Panc1 (cell line): ENCODE results near the gene MYRF. TPM values are rescaled to one million over a fixed set of nuclear protein-coding genes. Genes with fewer than 3 reads are reported as not detected.

ENCODE experiments used
- ATAC-seq: fragments of 200-7000 bp; cut with Tn5 transposase; 2 replicates; pipeline ENCODE4 v1.9.1; 2020; ENCODE audit warnings: mild to moderate bottlenecking, moderate library complexity
- BruUV-seq: library from RNA; stranded (reverse); fragments of 400-500 nt; replicated peaks from 2 replicates; lab custom pipeline; 2021; lab: Mats Ljungman, UMichigan
- CTCF ChIA-PET: fragments of 300-600 bp; sonication (Branson Sonifier 250); formaldehyde crosslinking; loops from one replicate; lab custom pipeline; 2022; ENCODE audit warnings: antibody characterized with exemption; lab: Charles Lee
- POLR2A ChIA-PET: fragments of 300-600 bp; sonication (Branson Sonifier 250); formaldehyde crosslinking; loops from one replicate; lab custom pipeline; 2022; ENCODE audit warnings: antibody characterized with exemption; lab: Charles Lee
- DNase-seq: peaks from one replicate; pipeline ENCODE4 v3.0.0-alpha.2; 2010; ENCODE audit warnings: low read depth, low spot score
- H3K27ac ChIP-seq: 2 replicates; pipeline ENCODE4 v1.5.1; 2011; ENCODE audit warnings: mild to moderate bottlenecking, low read length, inconsistent platforms
- H3K27me3 ChIP-seq: fragments of 200-500 bp; sonication (Bioruptor generic); 2 replicates; pipeline ENCODE4 v1.6.0; 2014; ENCODE audit warnings: low read length, inconsistent platforms; ENCODE audit not compliant: control insufficient read depth, insufficient read depth
- H3K36me3 ChIP-seq: fragments of 200-500 bp; sonication (Bioruptor generic); 2 replicates; pipeline ENCODE4 v1.5.1; 2014; ENCODE audit warnings: inconsistent platforms, mild to moderate bottlenecking, low read length, moderate library complexity; ENCODE audit not compliant: control insufficient read depth, insufficient read depth
- H3K4me1 ChIP-seq: 2 replicates; pipeline ENCODE4 v1.5.1; 2011; ENCODE audit warnings: inconsistent platforms, mild to moderate bottlenecking, low read length, moderate library complexity; ENCODE audit not compliant: control insufficient read depth, insufficient read depth
- H3K4me3 ChIP-seq, 2 experiments: 2 replicates each; pipeline ENCODE4 v1.5.1; 2011 to 2012; ENCODE audit warnings: low read depth in 2 of 2, low read length in 2 of 2, mild to moderate bottlenecking in 2 of 2, inconsistent platforms in 1 of 2, moderate library complexity in 1 of 2
- H3K9me3 ChIP-seq: fragments of 200-500 bp; sonication (Bioruptor generic); 2 replicates; pipeline ENCODE4 v1.5.1; 2014; ENCODE audit warnings: low read depth, mild to moderate bottlenecking, inconsistent platforms, low read length, moderate library complexity; ENCODE audit not compliant: control insufficient read depth, insufficient read depth
- CTCF ChIP-seq: fragments of 450-650 bp; IDR thresholded peaks from 2 replicates; pipeline ENCODE4 v1.5.1; 2017; ENCODE audit warnings: mild to moderate bottlenecking
- POLR2AphosphoS5 ChIP-seq: IDR thresholded peaks from 2 replicates; pipeline ENCODE4 v1.6.1; 2012; ENCODE audit warnings: mild to moderate bottlenecking, low read depth, low read length, moderate library complexity
- REST ChIP-seq, 2 experiments: IDR thresholded peaks; 2 replicates each; pipeline ENCODE4 v1.6.1; 2011 to 2012; ENCODE audit warnings: low read depth in 2 of 2, control low read depth in 1 of 2, low read length in 1 of 2, mild to moderate bottlenecking in 1 of 2, moderate library complexity in 1 of 2; ENCODE audit not compliant: insufficient read depth in 1 of 2
- SIN3A ChIP-seq: IDR thresholded peaks from 2 replicates; pipeline ENCODE4 v1.6.1; 2012; ENCODE audit warnings: low read depth, mild to moderate bottlenecking, low read length, moderate library complexity, borderline replicate concordance; ENCODE audit not compliant: insufficient read depth
- TCF7L2 ChIP-seq: IDR thresholded peaks from 2 replicates; pipeline ENCODE4 v1.6.1; 2011; ENCODE audit warnings: mild to moderate bottlenecking, low read depth, low read length, inconsistent platforms
- in situ Hi-C: cut with HindIII; loops from 2 replicates; pipeline ENCODE4 v1.10.0; 2016; ENCODE audit warnings: low sequenced_read_pairs, low pct_unique_long_range_greater_than_20kb
- intact Hi-C: fragments of 100-400 bp; cut with micrococcal nuclease; formaldehyde crosslinking; loops from one replicate; pipeline ENCODE4 v1.10.0; 2022; ENCODE audit not compliant: unreplicated experiment
- total RNA-seq: library from RNA; stranded (reverse); gene quantifications from one replicate; pipeline ENCODE4 v1.2.1, GENCODE V29; 2021; ENCODE audit not compliant: unreplicated experiment

The MYRF gene
- total RNA-seq, 1 experiment from 2014 or later = 2.8 TPM

GRCh38 chr11:61747967-61748285, 4.5 kb upstream of the MYRF start:
- TF ChIP-seq POLR2AphosphoS5 (no peak), REST (IDR thresholded peaks at IDR 0.05; ENCODE audit: insufficient read depth in 1 of 2, low read depth in 2 of 2, low read length in 1 of 2) (no peak), TCF7L2 (no peak), SIN3A (no peak), CTCF (peak; percentile 55)
- Histone ChIP-seq H3K4me3 (no peak overlapping the region), H3K4me1 (no peaks in the 10 kb centered on the region; the same call in 1 of the 2 replicates), H3K27ac (no peak overlapping the region), H3K27me3 (no peaks in the 10 kb centered on the region), H3K9me3 (no peaks in the 10 kb centered on the region), H3K36me3 (no peaks in the 10 kb centered on the region)
- in situ Hi-C loops (no loop called here), intact Hi-C loops (no loop called here)
- ATAC-seq (no peak; the same call in 1 of the 2 replicates), DNase-seq (no peak)
- CTCF ChIA-PET = interaction anchor here (0.6 to 1.1 kb wide), 2 partner anchors 37 to 40 kb away, joined by 3 to 7 read pairs; no protein-coding TSS in a partner anchor
- BruUV-seq = no TSS peak
- POLR2A ChIA-PET = no interaction called here

GRCh38 chr11:61749591-61750217, 2.7 kb upstream of the MYRF start:
- Histone ChIP-seq H3K27me3 (no peaks in the 10 kb centered on the region), H3K4me1 (no peaks in the 10 kb centered on the region; the same call in 1 of the 2 replicates), H3K4me3 (no peak overlapping the region), H3K36me3 (no peaks in the 10 kb centered on the region), H3K9me3 (no peaks in the 10 kb centered on the region), H3K27ac (no peak overlapping the region)
- TF ChIP-seq REST (IDR thresholded peaks at IDR 0.05; ENCODE audit: insufficient read depth in 1 of 2, low read depth in 2 of 2, low read length in 1 of 2) (no peak), CTCF (no peak), TCF7L2 (no peak), POLR2AphosphoS5 (no peak), SIN3A (no peak)
- intact Hi-C loops (loop anchor here (5.0 kb wide), 1 partner anchor 38 kb away; no protein-coding TSS in a partner anchor), in situ Hi-C loops (no loop called here)
- CTCF ChIA-PET = interaction anchor here (0.6 kb wide), 1 partner anchor 112 kb away, joined by 4 read pairs; no protein-coding TSS in a partner anchor
- DNase-seq = no peak
- BruUV-seq = no TSS peak
- POLR2A ChIA-PET = no interaction called here
- no peak for ATAC-seq
